GM18951 (cell line): ENCODE results near the gene SMIM20.
"Not testable (repeated sequence)": the region's sequence is repeated elsewhere in the genome, so short reads cannot be mapped to it uniquely, and the experiment has no call there.

Experiments used
- POLR2A ChIP-seq: IDR thresholded peaks from 4 replicates; pipeline ENCODE4 v1.6.1; 2011; ENCODE audit warnings: mild to moderate bottlenecking; ENCODE audit not compliant: insufficient read length, insufficient read depth; ENCODE audit errors: extremely low read depth
- in situ Hi-C: fragments of 300-500 bp; cut with MboI; formaldehyde crosslinking; loops from one replicate; pipeline ENCODE4 v1.12.0; 2022; ENCODE audit warnings: low sequenced_read_pairs, mixed read lengths, inconsistent platforms; ENCODE audit not compliant: unreplicated experiment

Gene SMIM20

GRCh38 chr4:25903900-25904747 is 9.9 kb upstream of the SMIM20 start:
- in situ Hi-C loops, result no loop called here
- no peak for TF ChIP-seq POLR2A

GRCh38 chr4:25904748-25905082 is 9.3 kb upstream of the SMIM20 start:
- in situ Hi-C loops, result no loop called here
- TF ChIP-seq POLR2A, result no peak

- in situ Hi-C loops, result no loop called here
- TF ChIP-seq POLR2A, result no peak
Measured at GRCh38 chr4:25905371-25905770, 8.6 kb upstream of the SMIM20 start.

GRCh38 chr4:25906113-25906512 is 7.9 kb upstream of the SMIM20 start:
- in situ Hi-C loops, result not testable (repeated sequence)

GRCh38 chr4:25908491-25908901 is 5.5 kb upstream of the SMIM20 start:
- no peak for TF ChIP-seq POLR2A
- in situ Hi-C loops, result no loop called here

GRCh38 chr4:25911356-25911755 is 2.7 kb upstream of the SMIM20 start:
- no peak for TF ChIP-seq POLR2A
- in situ Hi-C loops, result no loop called here

GRCh38 chr4:25913056-25913850 is 767 bp upstream of the SMIM20 start:
- no peak for TF ChIP-seq POLR2A
- in situ Hi-C loops, result no loop called here

- in situ Hi-C loops, result no loop called here
- no peak for TF ChIP-seq POLR2A
Measured at GRCh38 chr4:25914670-25915352, 791 bp downstream of the SMIM20 start.

- in situ Hi-C loops, result no loop called here
- TF ChIP-seq POLR2A, result no peak
Measured at GRCh38 chr4:25915353-25915705, 1.3 kb downstream of the SMIM20 start.

- in situ Hi-C loops, result no loop called here
- TF ChIP-seq POLR2A, result no peak
Measured at GRCh38 chr4:25916870-25917269, 2.9 kb downstream of the SMIM20 start.

GRCh38 chr4:25919676-25920075 is 5.7 kb downstream of the SMIM20 start:
- TF ChIP-seq POLR2A, result no peak
- in situ Hi-C loops, result no loop called here

- TF ChIP-seq POLR2A, result no peak
Measured at GRCh38 chr4:25921922-25922321, 7.9 kb downstream of the SMIM20 start.

GRCh38 chr4:25922812-25923369 is 8.9 kb downstream of the SMIM20 start:
- in situ Hi-C loops, result no loop called here
- TF ChIP-seq POLR2A, result no peak

More at GRCh38 chr4:25921922-25922321, 7.9 kb downstream of the SMIM20 start:
- in situ Hi-C loops, result no loop called here
